Nephron (organoid): Measurements from ENCODE around the gene PKHD1.

Experiments used
- H3K27ac Mint-ChIP-seq, 3 experiments: 2 replicates each; pipeline ENCODE4 v1.8.0; 2020; ENCODE audit warnings: mixed read lengths in 3 of 3, mild to moderate bottlenecking in 2 of 3, moderate library complexity in 1 of 3
- H3K27me3 Mint-ChIP-seq: 2 replicates; pipeline ENCODE4 v1.8.0; 2021; ENCODE audit warnings: low read depth, mild to moderate bottlenecking, moderate library complexity, mixed read lengths
- H3K36me3 Mint-ChIP-seq: 2 replicates; pipeline ENCODE4 v1.8.0; 2020; ENCODE audit warnings: low read depth, mixed read lengths
- H3K4me1 Mint-ChIP-seq: 2 replicates; pipeline ENCODE4 v1.8.0; 2020; ENCODE audit warnings: mixed read lengths
- H3K4me3 Mint-ChIP-seq, 3 experiments: 2 replicates each; pipeline ENCODE4 v1.8.0; 2020; ENCODE audit warnings: mild to moderate bottlenecking in 3 of 3, mixed read lengths in 3 of 3, moderate library complexity in 2 of 3
- H3K9me3 Mint-ChIP-seq: 2 replicates; pipeline ENCODE4 v1.8.0; 2020; ENCODE audit warnings: mixed read lengths
- CTCF ChIP-seq, 3 experiments: fragments of 200-600 bp; sonication (generic); IDR thresholded peaks; one replicate each; pipeline ENCODE4 v1.5.0; 2021; ENCODE audit warnings: antibody characterized with exemption in 3 of 3; ENCODE audit not compliant: unreplicated experiment in 3 of 3

PKHD1 gene

GRCh38 chr6:51617751-51618150, 469.7 kb downstream of the PKHD1 start:
- Mint-ChIP-seq H3K27ac (no peak overlapping the region), H3K4me3 (no peak overlapping the region)
- TF ChIP-seq CTCF (IDR thresholded peaks at IDR 0.05; ENCODE audit: unreplicated experiment in 3 of 3), result no peak

DNA sequence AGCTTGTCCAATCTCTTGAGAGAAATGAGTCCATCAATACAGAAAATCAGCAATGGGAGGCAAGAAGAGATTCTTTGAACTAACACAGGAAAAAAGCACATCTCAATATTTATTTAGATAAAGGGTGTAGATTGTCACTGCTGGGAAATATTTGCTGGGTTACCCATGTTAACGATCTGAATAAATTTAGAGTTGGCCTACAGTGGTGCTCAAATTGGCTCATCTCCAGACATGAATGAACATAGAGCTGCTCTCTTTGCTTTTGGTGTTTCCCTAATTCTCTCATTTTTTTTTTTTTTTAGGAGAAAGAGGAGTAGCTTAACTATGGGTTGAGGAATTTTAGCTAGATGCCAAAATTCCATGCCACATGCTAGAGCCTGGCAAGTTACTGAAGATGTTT, 471.2 kb downstream of the PKHD1 start:
- Mint-ChIP-seq H3K36me3 (peaks cover 5% of the 10 kb centered on the region), H3K4me3 (no peak overlapping the region), H3K9me3 (no peaks in the 10 kb centered on the region), H3K27me3 (no peaks in the 10 kb centered on the region), H3K4me1 (no peaks in the 10 kb centered on the region), H3K27ac (no peak overlapping the region)
- TF ChIP-seq CTCF (IDR thresholded peaks at IDR 0.05; ENCODE audit: unreplicated experiment in 3 of 3), result no peak

More at GRCh38 chr6:51617751-51618150, 469.7 kb downstream of the PKHD1 start:
- H3K36me3 Mint-ChIP-seq, result peaks cover 5% of the 10 kb centered on the region
- no peaks in the 10 kb centered on the region for H3K27me3 Mint-ChIP-seq
- H3K4me1 Mint-ChIP-seq, result no peaks in the 10 kb centered on the region
- no peaks in the 10 kb centered on the region for H3K9me3 Mint-ChIP-seq

GRCh38 chr6:51614725-51615124, 472.7 kb downstream of the PKHD1 start:
- TF ChIP-seq CTCF (IDR thresholded peaks at IDR 0.05; ENCODE audit: unreplicated experiment in 3 of 3), result no peak
- Mint-ChIP-seq H3K27me3 (no peaks in the 10 kb centered on the region), H3K27ac (no peak overlapping the region), H3K4me3 (no peak overlapping the region), H3K4me1 (no peaks in the 10 kb centered on the region), H3K36me3 (peaks cover 5% of the 10 kb centered on the region), H3K9me3 (no peaks in the 10 kb centered on the region)

DNA sequence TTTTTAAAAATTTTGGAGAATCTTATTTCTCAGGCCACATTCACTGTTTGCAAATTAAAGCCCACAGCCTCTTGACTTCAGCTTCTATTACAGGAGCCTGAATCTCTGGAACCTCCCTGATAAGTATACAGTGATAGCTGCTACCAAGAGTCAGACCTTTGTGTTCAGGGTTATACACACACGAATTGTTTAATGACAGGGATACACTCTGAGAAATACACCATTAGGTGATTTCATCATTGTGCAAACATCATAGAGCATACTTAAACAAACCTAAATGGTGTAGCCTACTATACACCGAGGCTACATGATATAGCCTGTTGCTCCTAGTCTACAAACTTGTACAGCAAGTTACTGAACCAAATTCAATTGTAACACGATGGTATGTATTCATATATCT, 473.9 kb downstream of the PKHD1 start:
- Mint-ChIP-seq H3K27ac (no peak overlapping the region), H3K27me3 (no peaks in the 10 kb centered on the region), H3K4me1 (no peaks in the 10 kb centered on the region)

GRCh38 chr6:51608932-51609331, 478.5 kb downstream of the PKHD1 start:
- H3K4me3 Mint-ChIP-seq, result no peak overlapping the region
- H3K4me1 Mint-ChIP-seq, result no peaks in the 10 kb centered on the region
- no peak for TF ChIP-seq CTCF (IDR thresholded peaks at IDR 0.05; ENCODE audit: unreplicated experiment in 3 of 3)
- H3K9me3 Mint-ChIP-seq, result no peaks in the 10 kb centered on the region
- H3K27ac Mint-ChIP-seq, result no peak overlapping the region
- H3K36me3 Mint-ChIP-seq, result no peaks in the 10 kb centered on the region
- no peaks in the 10 kb centered on the region for H3K27me3 Mint-ChIP-seq

More for the DNA sequence above, 473.9 kb downstream of the PKHD1 start:
- H3K9me3 Mint-ChIP-seq, result no peaks in the 10 kb centered on the region
- peaks cover 5% of the 10 kb centered on the region for H3K36me3 Mint-ChIP-seq
- TF ChIP-seq CTCF (IDR thresholded peaks at IDR 0.05; ENCODE audit: unreplicated experiment in 3 of 3), result no peak
- H3K4me3 Mint-ChIP-seq, result no peak overlapping the region

- Mint-ChIP-seq H3K4me1 (no peaks in the 10 kb centered on the region), H3K27me3 (peaks cover 4% of the 10 kb centered on the region), H3K4me3 (no peak overlapping the region), H3K36me3 (no peaks in the 10 kb centered on the region), H3K27ac (no peak overlapping the region), H3K9me3 (no peaks in the 10 kb centered on the region)
- no peak for TF ChIP-seq CTCF (IDR thresholded peaks at IDR 0.05; ENCODE audit: unreplicated experiment in 3 of 3)
These were observed 479.0 kb downstream of the PKHD1 start for GRCh38 chr6:51608383-51608782.
